Measurements from ENCODE around the gene SIX4.

SIX4 gene

DNA sequence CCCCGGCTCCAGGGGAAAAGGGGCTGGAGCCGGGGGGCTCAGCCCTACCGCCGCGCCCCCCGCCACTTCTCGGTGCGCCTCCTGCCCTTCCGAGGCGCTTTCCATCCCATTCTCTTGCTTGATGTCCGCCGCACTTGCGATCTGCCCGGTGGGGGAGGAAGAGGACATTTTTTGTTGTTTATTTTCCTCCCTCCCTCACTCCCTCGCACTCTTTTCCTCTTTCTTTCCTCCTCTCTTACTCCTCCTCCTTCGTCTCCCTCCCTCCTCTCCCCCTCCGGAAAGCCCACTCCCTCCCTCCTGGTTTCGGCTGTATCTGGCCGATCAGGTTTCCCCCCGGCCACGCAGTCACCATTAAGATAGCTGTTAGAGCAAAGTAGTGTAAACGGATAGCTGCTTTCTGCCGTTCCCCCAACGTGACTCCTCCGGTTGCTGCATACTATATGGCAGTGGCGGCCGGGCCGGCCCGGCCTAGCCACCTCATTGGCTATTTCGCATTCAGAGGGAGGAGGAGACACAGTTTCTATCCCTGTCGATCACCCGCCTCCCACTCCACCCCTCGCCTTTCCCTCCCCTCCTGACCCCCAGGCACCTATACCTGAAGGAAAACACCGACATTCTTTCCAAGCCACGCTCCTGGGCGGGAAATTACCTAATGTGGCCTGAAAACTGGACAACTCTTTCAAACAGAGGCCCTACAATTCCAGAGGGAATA is at the start of gene SIX4:
TSS of gene SIX4 (minus strand) at position 445 of the 712 bp plus-strand sequence. CDS start at position 168, 277 bp downstream.
- TF ChIP-seq POLR2A (IDR thresholded peaks at IDR 0.05; ENCODE audit: low read depth, low read length) = peak; percentile 58
- DNase-seq (ENCODE audit: insufficient read length, low spot score) = peak; percentile 62

DNA sequence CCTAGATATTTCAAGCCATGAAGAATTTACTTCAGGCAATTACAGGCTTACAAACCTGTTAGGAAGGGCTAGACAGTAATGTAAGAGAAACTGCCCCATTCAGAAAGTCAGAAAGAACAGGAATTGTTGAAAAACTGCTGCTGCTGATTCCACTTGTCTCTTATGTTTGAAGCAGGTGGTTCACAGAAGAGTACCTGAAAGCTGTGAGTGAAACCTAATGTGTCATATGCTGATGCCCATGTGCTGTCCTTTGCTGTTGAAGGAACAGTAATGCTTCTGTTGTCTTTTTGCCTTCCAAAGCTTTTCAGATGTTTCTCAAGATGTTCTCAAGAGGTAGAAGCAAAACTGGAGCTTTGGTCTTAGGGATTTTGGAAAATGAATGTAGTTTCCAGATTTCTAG is 49.4 kb upstream of the SIX4 start:
- no peak for FAIRE-seq

More for the DNA sequence above, at the start of gene SIX4:
- peak; percentile 75 for FAIRE-seq

DNA sequence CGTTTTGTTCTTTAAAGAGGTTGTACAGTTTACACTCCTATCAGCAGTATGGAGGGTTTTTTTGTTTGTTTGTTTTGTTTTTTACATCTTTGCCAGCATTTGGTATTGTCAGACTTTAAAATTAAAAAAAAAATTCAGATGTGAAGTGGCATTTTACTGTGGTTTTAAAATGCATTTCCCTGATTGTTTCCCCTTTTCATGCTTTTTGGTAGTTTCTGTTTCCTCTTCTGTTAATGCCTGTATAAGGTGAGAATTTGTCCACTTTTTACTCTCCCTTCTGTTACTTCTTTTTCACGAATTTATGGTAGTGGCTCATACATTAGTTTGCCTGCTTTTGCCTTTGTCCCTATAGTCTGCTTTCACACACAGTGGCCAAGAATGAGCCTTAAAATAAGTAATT is 47.0 kb upstream of the SIX4 start:
- FAIRE-seq = no peak
- no peak for TF ChIP-seq POLR2A (IDR thresholded peaks at IDR 0.05; ENCODE audit: low read depth, low read length)
- no peak for DNase-seq (ENCODE audit: insufficient read length, low spot score)

More for the DNA sequence above, 49.4 kb upstream of the SIX4 start:
- no peak for DNase-seq (ENCODE audit: insufficient read length, low spot score)
- no peak for TF ChIP-seq POLR2A (IDR thresholded peaks at IDR 0.05; ENCODE audit: low read depth, low read length)

DNA sequence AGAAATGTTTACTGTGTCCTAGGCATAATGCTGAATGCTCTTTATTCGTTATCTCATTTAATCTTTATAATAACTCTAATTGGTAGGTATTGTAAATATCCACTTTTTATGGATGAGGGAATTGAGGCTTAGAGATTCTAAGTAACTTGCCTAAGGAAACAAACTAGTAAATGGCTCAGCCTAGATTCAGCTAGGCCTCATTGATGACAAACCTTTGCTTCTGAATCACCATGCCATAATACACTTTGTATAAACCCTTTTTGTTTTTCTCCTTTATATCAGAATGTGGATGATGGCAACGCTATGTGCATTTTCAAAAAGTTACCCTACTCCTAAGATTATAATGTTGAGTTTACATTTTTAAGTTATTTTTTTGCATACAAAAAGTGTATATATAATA is 44.5 kb upstream of the SIX4 start:
- no peak for TF ChIP-seq POLR2A (IDR thresholded peaks at IDR 0.05; ENCODE audit: low read depth, low read length)
- DNase-seq (ENCODE audit: insufficient read length, low spot score) (no peak), FAIRE-seq (peak; percentile 45)

DNA sequence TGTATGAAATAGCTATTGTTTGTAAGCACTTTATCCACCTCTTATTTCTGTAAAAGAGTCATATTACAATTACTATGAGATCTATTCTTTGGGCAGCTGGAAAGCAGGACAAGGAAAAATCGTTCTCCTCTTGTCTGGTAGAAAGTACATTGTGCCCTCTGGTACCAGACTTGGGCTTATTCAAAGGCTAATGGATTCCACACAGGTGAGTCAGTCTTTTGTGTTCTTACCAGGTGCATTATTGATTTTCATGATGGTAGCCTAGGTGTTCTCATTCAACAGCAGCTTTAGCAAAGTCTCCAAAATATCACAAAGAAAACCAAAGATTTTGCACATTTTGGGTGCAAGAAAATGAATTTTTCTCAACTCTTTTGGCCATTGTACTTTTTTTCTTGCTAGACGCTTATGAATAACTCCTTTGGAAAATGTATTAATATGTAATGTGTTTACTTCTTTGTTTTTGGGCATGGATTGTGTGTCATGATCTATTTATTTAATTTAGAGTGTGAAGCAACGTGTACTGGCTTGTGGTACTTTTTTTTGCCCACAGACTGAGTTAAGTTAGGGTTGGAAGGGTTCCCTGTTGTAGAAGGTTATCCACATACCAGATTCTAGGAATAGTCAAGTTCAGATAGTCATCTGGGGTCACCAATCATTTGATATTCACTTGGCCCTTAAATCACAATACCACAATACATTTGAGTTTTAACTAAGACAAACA is 36.7 kb upstream of the SIX4 start:
- FAIRE-seq = no peak
- TF ChIP-seq POLR2A (IDR thresholded peaks at IDR 0.05; ENCODE audit: low read depth, low read length) = no peak

DNA sequence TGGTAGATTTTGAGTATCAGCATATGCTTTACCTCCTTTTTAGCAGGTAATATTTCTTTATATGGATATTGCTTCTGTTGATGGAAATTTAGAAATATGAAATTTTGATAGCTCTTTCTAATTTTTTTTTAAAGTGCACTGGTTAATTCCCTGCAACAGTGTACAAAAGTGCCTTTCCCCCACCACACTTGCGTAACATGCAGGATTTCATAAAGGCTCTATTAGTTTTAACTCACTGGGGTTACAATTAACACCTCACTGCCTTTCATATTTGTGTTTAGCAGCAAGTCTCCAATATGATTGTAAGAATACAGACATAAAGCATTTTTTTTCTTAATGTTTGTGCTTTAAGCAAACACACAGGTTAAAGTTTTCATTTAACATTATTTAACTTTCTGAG is 36.1 kb upstream of the SIX4 start:
- DNase-seq (ENCODE audit: insufficient read length, low spot score) (no peak), FAIRE-seq (no peak)
- TF ChIP-seq POLR2A (IDR thresholded peaks at IDR 0.05; ENCODE audit: low read depth, low read length) = no peak

More for the DNA sequence above, 36.7 kb upstream of the SIX4 start:
- DNase-seq (ENCODE audit: insufficient read length, low spot score) = no peak

DNA sequence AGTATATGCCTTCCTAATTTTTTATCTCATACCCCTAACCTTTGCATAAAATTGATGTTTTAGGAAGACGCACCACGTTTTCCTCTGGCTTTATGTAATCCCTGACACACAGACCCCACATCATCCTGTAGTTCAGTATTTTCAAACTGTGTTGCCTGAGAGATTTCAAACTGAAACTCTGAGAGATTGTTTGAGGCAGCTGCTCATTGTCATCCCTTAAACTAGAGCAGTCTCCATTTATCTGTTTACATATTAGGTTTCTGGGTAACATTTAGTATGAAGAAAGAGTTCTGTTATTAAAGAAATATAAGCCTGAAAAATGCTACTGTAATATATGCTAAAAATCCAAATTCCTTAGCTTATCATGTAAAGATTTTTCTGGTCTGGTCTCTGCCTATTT is 34.7 kb upstream of the SIX4 start:
- DNase-seq (ENCODE audit: insufficient read length, low spot score) = no peak
- TF ChIP-seq POLR2A (IDR thresholded peaks at IDR 0.05; ENCODE audit: low read depth, low read length) = no peak
- no peak for FAIRE-seq

DNA sequence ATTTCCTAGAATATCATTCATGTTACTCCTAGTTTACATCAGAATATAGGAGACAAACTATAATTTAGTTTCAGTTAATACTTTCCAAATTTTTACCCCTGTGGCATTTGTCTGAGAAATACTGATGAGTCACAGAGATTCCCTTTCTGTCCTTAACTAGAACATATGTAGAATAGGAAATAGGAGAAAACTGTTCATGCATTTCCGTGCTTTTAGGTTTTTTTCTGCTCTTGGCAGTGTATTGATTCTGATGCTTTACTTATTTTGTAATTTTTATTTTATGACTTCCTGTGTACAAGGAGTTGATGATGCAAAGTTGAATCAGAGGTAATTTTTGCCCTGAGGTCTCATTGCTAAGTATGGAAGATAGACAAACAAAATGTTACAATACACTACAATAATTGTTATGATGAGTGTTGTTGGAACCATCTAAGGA is 33.4 kb upstream of the SIX4 start:
- FAIRE-seq = no peak
- DNase-seq (ENCODE audit: insufficient read length, low spot score) = no peak
- no peak for TF ChIP-seq POLR2A (IDR thresholded peaks at IDR 0.05; ENCODE audit: low read depth, low read length)

DNA sequence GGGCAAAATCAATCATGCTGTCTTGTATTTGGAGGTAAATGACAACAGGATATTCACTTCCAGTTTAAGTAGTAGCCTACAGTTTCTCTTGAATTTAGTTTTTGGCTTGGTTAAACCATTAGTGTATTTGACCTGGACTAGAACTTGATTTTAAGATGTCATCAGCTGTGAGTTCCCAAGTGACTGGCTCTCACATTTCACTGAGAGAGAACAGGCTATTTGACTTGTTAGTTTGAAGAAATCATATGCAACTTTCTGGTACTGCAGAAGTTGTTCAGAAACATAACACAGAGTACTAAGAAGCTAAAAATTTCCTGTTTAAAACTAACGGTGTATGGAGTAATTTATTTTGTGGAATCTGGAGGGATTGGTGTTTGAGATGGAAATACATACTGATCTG is 32.7 kb upstream of the SIX4 start:
- DNase-seq (ENCODE audit: insufficient read length, low spot score) (no peak), FAIRE-seq (no peak)
- no peak for TF ChIP-seq POLR2A (IDR thresholded peaks at IDR 0.05; ENCODE audit: low read depth, low read length)

DNA sequence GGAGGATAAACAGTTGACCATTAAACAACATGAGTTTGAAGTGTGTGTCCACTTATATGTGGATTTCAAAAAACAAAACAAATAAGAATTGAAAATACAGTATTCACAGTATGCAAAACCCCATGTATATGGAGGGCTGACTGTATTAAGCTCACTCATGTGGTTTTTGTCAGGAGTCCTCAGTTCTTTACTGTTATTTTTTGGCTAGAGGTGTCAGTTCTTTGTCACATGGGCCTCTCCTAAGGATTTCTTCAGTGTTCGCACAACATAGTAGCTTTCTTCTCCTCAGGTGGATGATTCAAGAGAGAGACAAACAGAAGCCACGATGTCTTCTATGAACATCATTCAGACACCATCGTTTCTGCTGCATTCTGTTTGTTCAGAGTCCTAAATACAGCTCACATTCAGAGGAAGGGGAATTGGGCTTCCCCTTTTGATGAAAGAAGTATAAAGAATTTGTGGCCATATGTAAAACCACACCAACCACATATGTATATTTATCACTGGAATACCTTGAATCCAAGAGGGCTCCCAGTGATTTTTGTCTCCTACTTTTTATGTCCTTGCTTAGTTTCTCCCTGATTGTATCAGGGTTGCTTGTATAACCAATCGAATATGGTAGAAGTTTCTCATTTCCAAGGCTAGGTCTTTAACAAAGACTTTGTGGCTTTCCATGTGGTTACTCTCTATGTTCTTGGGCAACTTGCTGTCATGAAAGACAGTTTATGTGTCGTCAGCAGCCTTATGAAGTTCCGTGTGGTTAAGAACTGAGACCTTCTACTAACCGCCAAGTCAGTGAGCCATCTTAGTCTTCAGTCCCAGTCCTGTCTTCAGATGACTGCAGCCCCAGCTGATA is 29.3 kb upstream of the SIX4 start:
- DNase-seq (ENCODE audit: insufficient read length, low spot score) (no peak), FAIRE-seq (no peak)
- no peak for TF ChIP-seq POLR2A (IDR thresholded peaks at IDR 0.05; ENCODE audit: low read depth, low read length)

DNA sequence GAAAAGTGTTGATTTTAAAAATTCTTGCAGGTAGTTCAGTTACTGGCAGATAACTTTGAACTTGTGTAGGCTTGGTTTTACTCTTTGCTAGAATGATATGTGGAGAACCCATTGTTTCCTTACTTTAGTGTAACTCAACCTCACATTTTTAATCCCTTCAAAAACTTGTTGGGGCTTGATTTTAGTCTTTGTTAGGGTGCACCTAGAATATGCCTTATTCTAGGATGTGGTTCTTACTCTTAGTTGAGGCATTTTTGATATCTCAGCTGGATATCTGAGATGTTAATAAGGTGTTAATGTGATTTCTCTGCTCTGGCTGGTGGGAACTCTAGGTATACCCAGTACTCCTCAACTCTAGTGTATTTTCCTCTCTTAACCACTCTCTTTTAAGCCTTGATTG is 20.4 kb upstream of the SIX4 start:
- TF ChIP-seq POLR2A (IDR thresholded peaks at IDR 0.05; ENCODE audit: low read depth, low read length) = no peak
- DNase-seq (ENCODE audit: insufficient read length, low spot score) = no peak
- no peak for FAIRE-seq

DNA sequence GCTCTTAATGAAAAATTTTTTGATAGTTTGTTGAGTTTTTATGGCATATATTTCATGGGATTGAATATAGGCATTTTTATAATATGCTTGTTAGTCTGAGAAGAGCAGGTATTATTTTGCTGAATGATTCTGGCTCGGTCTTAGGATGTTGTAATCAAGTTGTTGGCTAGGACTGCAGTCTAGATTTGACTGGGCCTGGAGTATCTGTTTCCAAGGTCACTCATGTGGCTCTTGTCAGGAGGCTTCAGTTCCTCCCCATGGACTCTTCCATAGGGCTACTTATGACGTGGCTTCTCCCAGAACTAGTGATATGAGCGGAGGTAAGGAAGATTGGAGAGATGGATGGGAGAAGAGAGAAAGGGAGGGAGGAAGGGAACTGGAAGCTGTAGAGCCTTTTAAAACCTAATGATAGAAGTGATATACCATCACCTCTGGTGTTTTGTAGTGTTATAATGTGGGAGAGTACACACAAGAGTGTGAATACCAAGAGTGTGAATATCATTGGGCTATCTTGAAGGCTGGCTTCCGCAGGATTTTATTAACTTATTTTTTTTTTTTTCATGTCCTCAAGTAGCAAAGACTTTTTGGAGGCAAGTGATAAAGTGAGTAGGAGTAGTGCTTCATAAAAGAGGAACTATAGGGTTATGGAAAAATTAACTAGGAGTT is 14.8 kb upstream of the SIX4 start:
- FAIRE-seq (no peak), DNase-seq (ENCODE audit: insufficient read length, low spot score) (no peak)
- TF ChIP-seq POLR2A (IDR thresholded peaks at IDR 0.05; ENCODE audit: low read depth, low read length) = no peak

DNA sequence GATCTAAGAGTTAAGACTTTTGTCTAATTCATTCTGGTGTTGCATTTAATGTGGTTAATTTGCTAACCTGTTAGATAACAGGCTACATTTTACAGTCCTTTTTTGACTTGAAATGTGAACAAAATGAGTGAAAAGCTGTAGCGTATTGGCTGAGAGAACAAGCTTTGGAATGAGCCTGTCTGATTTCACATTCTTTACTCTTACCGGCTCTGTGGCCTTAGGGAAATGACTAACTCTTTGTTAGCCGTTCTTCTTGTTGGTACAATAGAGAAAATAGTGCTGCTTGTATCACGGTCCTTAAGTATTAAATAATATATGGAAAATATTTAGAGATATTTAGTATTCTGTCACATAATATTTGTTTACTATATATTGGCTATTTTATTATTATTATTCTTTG is 12.3 kb upstream of the SIX4 start:
- FAIRE-seq (no peak), DNase-seq (ENCODE audit: insufficient read length, low spot score) (no peak)

DNA sequence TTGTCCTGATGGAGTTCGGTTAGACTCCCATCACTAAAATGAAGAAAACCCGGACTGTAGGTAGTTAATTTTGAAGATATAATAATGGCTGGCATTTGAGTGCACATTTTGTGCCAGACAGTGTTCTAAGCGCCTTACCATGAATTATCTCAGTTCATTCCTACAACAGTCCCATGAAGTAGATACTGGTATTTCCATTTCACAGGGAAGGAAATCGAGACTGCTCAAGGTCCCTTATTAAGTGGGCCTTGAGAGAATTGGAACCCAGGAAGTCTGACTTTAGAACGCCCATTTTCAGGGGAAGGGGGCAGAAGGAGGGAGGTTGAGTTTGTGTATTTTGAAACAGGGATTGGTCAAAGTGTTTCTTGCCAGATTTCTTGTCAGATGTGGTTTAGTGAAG is 11.3 kb upstream of the SIX4 start:
- no peak for DNase-seq (ENCODE audit: insufficient read length, low spot score)
- TF ChIP-seq POLR2A (IDR thresholded peaks at IDR 0.05; ENCODE audit: low read depth, low read length) = no peak
- FAIRE-seq = no peak

More for the DNA sequence above, 12.3 kb upstream of the SIX4 start:
- no peak for TF ChIP-seq POLR2A (IDR thresholded peaks at IDR 0.05; ENCODE audit: low read depth, low read length)
